IMR-90 (cell line): Measurements from ENCODE around the gene LCE1A. TPM values are rescaled to one million over a fixed set of nuclear protein-coding genes. Genes with fewer than 3 reads are reported as not detected.

ENCODE experiments used
- ATAC-seq: fragments of 200-7000 bp; cut with Tn5 transposase; 2 replicates; pipeline ENCODE4 v1.9.1; 2020; ENCODE audit warnings: low read depth, mild to moderate bottlenecking, moderate library complexity
- BruUV-seq: library from RNA; stranded (reverse); fragments of 400-500 nt; replicated peaks from 2 replicates; lab custom pipeline; 2021; lab: Mats Ljungman, UMichigan
- CTCF ChIA-PET: fragments of 300-600 bp; formaldehyde crosslinking; extraction: SDS; loops from one replicate; lab custom pipeline; 2021; ENCODE audit warnings: antibody characterized with exemption; lab: Yijun Ruan, JAX
- POLR2A ChIA-PET: fragments of 300-600 bp; sonication (Branson Sonifier 250); formaldehyde crosslinking; loops from one replicate; lab custom pipeline; 2022; ENCODE audit warnings: antibody characterized with exemption; ENCODE audit not compliant: unreplicated experiment; lab: Charles Lee
- DNase-seq: peaks from one replicate; pipeline ENCODE4 v3.0.0; 2013
- H2AFZ ChIP-seq: replicated peaks from 2 replicates; pipeline ENCODE3; 2013; ENCODE audit warnings: low read length, mild to moderate bottlenecking; ENCODE audit not compliant: poor library complexity
- H2AK5ac ChIP-seq: 2 replicates; pipeline ENCODE4 v1.6.1; 2013; ENCODE audit warnings: low read depth, low read length, inconsistent platforms
- H2AK9ac ChIP-seq: replicated peaks from 2 replicates; pipeline ENCODE3; 2013; ENCODE audit warnings: mild to moderate bottlenecking, low read depth, low read length, moderate library complexity; ENCODE audit not compliant: poor library complexity
- H2BK120ac ChIP-seq: 2 replicates; pipeline ENCODE4 v1.6.1; 2013; ENCODE audit warnings: low read depth, low read length, inconsistent platforms
- H2BK15ac ChIP-seq: 3 replicates; pipeline ENCODE4 v1.6.1; 2013; ENCODE audit warnings: low read depth, low read length, inconsistent platforms
- H2BK20ac ChIP-seq: 2 replicates; pipeline ENCODE4 v1.6.1; 2013; ENCODE audit warnings: low read depth, mild to moderate bottlenecking, inconsistent platforms, low read length, moderate library complexity
- H2BK5ac ChIP-seq: 2 replicates; pipeline ENCODE4 v1.6.1; 2013; ENCODE audit warnings: mild to moderate bottlenecking, low read depth, low read length, inconsistent platforms; ENCODE audit not compliant: poor library complexity, severe bottlenecking
- H3K14ac ChIP-seq: replicated peaks from 2 replicates; pipeline ENCODE4 v1.6.1; 2013; ENCODE audit warnings: low read depth, low read length, inconsistent platforms
- H3K18ac ChIP-seq: 2 replicates; pipeline ENCODE4 v1.6.1; 2013; ENCODE audit warnings: low read depth, low read length, control low read depth
- H3K23ac ChIP-seq: 2 replicates; pipeline ENCODE4 v1.6.1; 2013; ENCODE audit warnings: low read depth, low read length, inconsistent platforms
- H3K27ac ChIP-seq: 2 replicates; pipeline ENCODE4 v1.5.1; 2013; ENCODE audit warnings: mild to moderate bottlenecking, control low read depth, low read length; ENCODE audit not compliant: insufficient read depth
- H3K27me3 ChIP-seq: 2 replicates; pipeline ENCODE4 v1.6.1; 2013; ENCODE audit warnings: low read length; ENCODE audit not compliant: control insufficient read depth, insufficient read depth
- H3K36me3 ChIP-seq: 2 replicates; pipeline ENCODE4 v1.6.1; 2013; ENCODE audit warnings: low read length, mixed read lengths; ENCODE audit not compliant: control insufficient read depth, insufficient read depth
- H3K4ac ChIP-seq: 2 replicates; pipeline ENCODE4 v1.6.1; 2013; ENCODE audit warnings: low read depth, low read length, inconsistent platforms
- H3K4me1 ChIP-seq: 2 replicates; pipeline ENCODE4 v1.6.1; 2013; ENCODE audit warnings: low read length, mixed read lengths; ENCODE audit not compliant: control insufficient read depth, insufficient read depth
- H3K4me2 ChIP-seq: 2 replicates; pipeline ENCODE4 v1.6.1; 2013; ENCODE audit warnings: low read depth, mild to moderate bottlenecking, control low read depth, low read length, moderate library complexity
- H3K4me3 ChIP-seq: 2 replicates; pipeline ENCODE4 v1.5.1; 2013; ENCODE audit warnings: low read depth, mild to moderate bottlenecking, control low read depth, low read length, moderate library complexity; ENCODE audit not compliant: insufficient read depth
- H3K56ac ChIP-seq: 2 replicates; pipeline ENCODE4 v1.6.1; 2013; ENCODE audit warnings: low read length, inconsistent platforms; ENCODE audit not compliant: insufficient read depth; ENCODE audit errors: extremely low read depth
- H3K79me1 ChIP-seq, 2 experiments: 2 replicates each; pipeline ENCODE4 v1.6.1; 2013; ENCODE audit warnings: low read length in 2 of 2, inconsistent platforms in 1 of 2, low read depth in 1 of 2
- H3K9ac ChIP-seq: 2 replicates; pipeline ENCODE4 v1.6.1; 2013; ENCODE audit warnings: low read depth, low read length, control low read depth
- H3K9me1 ChIP-seq: 2 replicates; pipeline ENCODE4 v1.6.1; 2013; ENCODE audit warnings: low read length, inconsistent platforms; ENCODE audit not compliant: insufficient read depth
- H3K9me3 ChIP-seq: 2 replicates; pipeline ENCODE4 v1.6.1; 2013; ENCODE audit warnings: low read length; ENCODE audit not compliant: control insufficient read depth, insufficient read depth
- H4K20me1 ChIP-seq: 2 replicates; pipeline ENCODE4 v1.6.1; 2013; ENCODE audit warnings: low read length, inconsistent platforms; ENCODE audit not compliant: insufficient read depth
- H4K5ac ChIP-seq: 2 replicates; pipeline ENCODE4 v1.6.1; 2013; ENCODE audit warnings: mild to moderate bottlenecking, low read depth, low read length, control low read depth
- H4K8ac ChIP-seq, 2 experiments: 2 replicates each; pipeline ENCODE4 v1.6.1; 2013; ENCODE audit warnings: low read depth in 2 of 2, low read length in 2 of 2, control low read depth in 1 of 2, inconsistent platforms in 1 of 2
- H4K91ac ChIP-seq: 2 replicates; pipeline ENCODE4 v1.6.1; 2013; ENCODE audit warnings: low read depth, low read length, inconsistent platforms; ENCODE audit not compliant: insufficient read depth
- CEBPB ChIP-seq: IDR thresholded peaks from 2 replicates; pipeline ENCODE4 v1.6.1; 2012; ENCODE audit warnings: low read depth, low read length, improper control_type of control experiment
- CHD1 ChIP-seq: IDR thresholded peaks from 2 replicates; pipeline ENCODE4 v1.6.1; 2012; ENCODE audit warnings: low read depth, low read length, improper control_type of control experiment
- CTCF ChIP-seq: conservative IDR thresholded peaks from 2 replicates; pipeline ENCODE4 v1.5.1; 2012; ENCODE audit warnings: mild to moderate bottlenecking, low read depth, low read length, improper control_type of control experiment
- MAFK ChIP-seq: IDR thresholded peaks from 2 replicates; pipeline ENCODE4 v1.6.1; 2012; ENCODE audit warnings: low read depth, low read length, improper control_type of control experiment
- MAZ ChIP-seq: IDR thresholded peaks from 2 replicates; pipeline ENCODE4 v1.6.1; 2012; ENCODE audit warnings: low read depth, mild to moderate bottlenecking, low read length, improper control_type of control experiment, moderate library complexity, borderline replicate concordance
- MXI1 ChIP-seq: IDR thresholded peaks from 2 replicates; pipeline ENCODE4 v1.6.1; 2012; ENCODE audit warnings: low read depth, mild to moderate bottlenecking, low read length, moderate library complexity, borderline replicate concordance
- POLR2A ChIP-seq: IDR thresholded peaks from 2 replicates; pipeline ENCODE4 v1.6.1; 2012; ENCODE audit warnings: mild to moderate bottlenecking, low read depth, low read length
- RAD21 ChIP-seq: IDR thresholded peaks from 2 replicates; pipeline ENCODE4 v1.6.1; 2012; ENCODE audit warnings: low read length, improper control_type of control experiment
- SMC3 ChIP-seq: fragments of 150-350 bp; IDR thresholded peaks from 2 replicates; pipeline ENCODE4 v1.6.1; 2016; ENCODE audit warnings: low read depth, mild to moderate bottlenecking, antibody characterized with exemption, low read length, moderate library complexity
- WGBS, 2 experiments: methylation state at CpG; one replicate each; pipeline versions ENCODE4 v1.1.5 to v1.1.7; 2013; ENCODE audit warnings: missing lambda C conversion rate in 2 of 2; ENCODE audit not compliant: insufficient read length in 1 of 2; ENCODE audit errors: extremely low coverage in 2 of 2; 5-methylcytosine and 5-hydroxymethylcytosine counted together
- dilution Hi-C: fragments of 300-500 bp; cut with HindIII; formaldehyde crosslinking; loops from one replicate; pipeline ENCODE4 v1.14.3; 2018; ENCODE audit warnings: low sequenced_read_pairs; ENCODE audit not compliant: unreplicated experiment
- in situ Hi-C: fragments of 300-500 bp; cut with MboI; formaldehyde crosslinking; loops from 3 replicates; pipeline ENCODE4 v1.14.3; 2019; ENCODE audit warnings: low sequenced_read_pairs, inconsistent platforms, mixed read lengths
- intact Hi-C: fragments of 100-400 bp; cut with micrococcal nuclease; formaldehyde crosslinking; loops from 2 replicates; pipeline ENCODE4 v1.10.0; 2022
- polyA plus RNA-seq, 3 experiments: library from polyadenylated mRNA; depleted of rRNA; stranded (reverse); fragments of >200 nt; gene quantifications; 2 replicates each; pipeline ENCODE4 v1.2.3, GENCODE V29; 2012; ENCODE audit warnings: low replicate concordance in 1 of 3
- total RNA-seq: library from RNA; depleted of rRNA; stranded (reverse); fragments of >200 nt; gene quantifications from 2 replicates; pipeline ENCODE4 v1.2.3, GENCODE V29; 2012
- TF ChIP-seq, protein P1 (sequence below): fragments of 150-350 bp; IDR thresholded peaks from 2 replicates; pipeline ENCODE4 v1.6.1; 2017; ENCODE audit warnings: mild to moderate bottlenecking, antibody characterized with exemption, low read length, low read depth

Gene LCE1A
- total and polyA plus RNA-seq, 2 of the 4 experiments (the other 2 are of a cell fraction), result not detected

- Histone ChIP-seq H2AFZ (no peak overlapping the region), H2AK9ac (no peak overlapping the region)
- POLR2A ChIA-PET, result no interaction called here
Measured at GRCh38 chr1:152861374-152861773, 34.1 kb downstream of the LCE1A start.

More at GRCh38 chr1:152861374-152861773, 34.1 kb downstream of the LCE1A start:
- Histone ChIP-seq H3K79me1 (no peaks in the 10 kb centered on the region), H4K91ac (no peak overlapping the region), H3K27ac (no peak overlapping the region), H2BK5ac (no peak overlapping the region), H4K20me1 (no peaks in the 10 kb centered on the region), H2BK20ac (no peak overlapping the region), H3K4me2 (no peak overlapping the region), H2BK15ac (no peak overlapping the region), H3K36me3 (no peaks in the 10 kb centered on the region), H3K4me3 (no peak overlapping the region), H3K4me1 (no peaks in the 10 kb centered on the region), H3K23ac (no peak overlapping the region), H3K18ac (no peak overlapping the region), H3K56ac (no peak overlapping the region), H3K9me1 (no peaks in the 10 kb centered on the region), H3K9me3 (no peaks in the 10 kb centered on the region), H3K9ac (no peak overlapping the region), H4K5ac (no peak overlapping the region), H4K8ac (no peak overlapping the region), H3K27me3 (no peaks in the 10 kb centered on the region), H2AK5ac (no peak overlapping the region), H3K14ac (no peak overlapping the region), H3K4ac (no peak overlapping the region), H2BK120ac (no peak overlapping the region)
- WGBS, 2 experiments, result no CpG with 5 or more reads among the region's 4 CpGs
- in situ Hi-C loops (no loop called here), intact Hi-C loops (no loop called here), dilution Hi-C loops (no loop called here)
- BruUV-seq, result no TSS peak
- TF ChIP-seq POLR2A (no peak), MAFK (no peak), CTCF (no peak), MAZ (no peak), SMC3 (no peak), CEBPB (no peak), MXI1 (no peak), RAD21 (no peak), CHD1 (no peak)
- TF ChIP-seq, protein P1, sequence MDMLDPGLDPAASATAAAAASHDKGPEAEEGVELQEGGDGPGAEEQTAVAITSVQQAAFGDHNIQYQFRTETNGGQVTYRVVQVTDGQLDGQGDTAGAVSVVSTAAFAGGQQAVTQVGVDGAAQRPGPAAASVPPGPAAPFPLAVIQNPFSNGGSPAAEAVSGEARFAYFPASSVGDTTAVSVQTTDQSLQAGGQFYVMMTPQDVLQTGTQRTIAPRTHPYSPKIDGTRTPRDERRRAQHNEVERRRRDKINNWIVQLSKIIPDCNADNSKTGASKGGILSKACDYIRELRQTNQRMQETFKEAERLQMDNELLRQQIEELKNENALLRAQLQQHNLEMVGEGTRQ, result no peak
- no peak for ATAC-seq
- CTCF ChIA-PET, result no interaction called here
- DNase-seq, result no peak
